ENCODE results near the gene IQCF6. TPM values are rescaled to one million over a fixed set of nuclear protein-coding genes. Genes with fewer than 3 reads are reported as not detected.
"Not testable (repeated sequence)": the region's sequence is repeated elsewhere in the genome, so short reads cannot be mapped to it uniquely, and the experiment has no call there.

Gene IQCF6
- total RNA-seq, 1 donor from 2014 or later = not detected

GRCh38 chr3:51794206-51794605 is 15.2 kb upstream of the IQCF6 start:
- no peak overlapping the region for H3K27ac Mint-ChIP-seq (ENCODE audit: unreplicated experiment)

GRCh38 chr3:51792206-51792605 is 13.2 kb upstream of the IQCF6 start:
- Mint-ChIP-seq H3K4me3 (ENCODE audit: unreplicated experiment) (no peak overlapping the region), H3K36me3 (ENCODE audit: unreplicated experiment) (no peaks in the 10 kb centered on the region), H3K4me1 (ENCODE audit: unreplicated experiment) (no peaks in the 10 kb centered on the region), H3K27me3 (ENCODE audit: unreplicated experiment) (peaks cover 31% of the 10 kb centered on the region), H3K27ac (ENCODE audit: unreplicated experiment) (no peak overlapping the region), H3K9me3 (ENCODE audit: unreplicated experiment) (no peaks in the 10 kb centered on the region)
- no peak for DNase-seq (ENCODE audit: extremely low spot score, unreplicated experiment)
- TF ChIP-seq CTCF (IDR thresholded peaks at IDR 0.05) = no peak

More at GRCh38 chr3:51794206-51794605, 15.2 kb upstream of the IQCF6 start:
- no peak for TF ChIP-seq CTCF (IDR thresholded peaks at IDR 0.05)
- Mint-ChIP-seq H3K4me3 (ENCODE audit: unreplicated experiment) (no peak overlapping the region), H3K27me3 (ENCODE audit: unreplicated experiment) (peaks cover 47% of the 10 kb centered on the region), H3K9me3 (ENCODE audit: unreplicated experiment) (no peaks in the 10 kb centered on the region), H3K4me1 (ENCODE audit: unreplicated experiment) (no peaks in the 10 kb centered on the region), H3K36me3 (ENCODE audit: unreplicated experiment) (no peaks in the 10 kb centered on the region)
- DNase-seq (ENCODE audit: extremely low spot score, unreplicated experiment) = no peak

GRCh38 chr3:51789437-51789836 is 10.4 kb upstream of the IQCF6 start:
- Mint-ChIP-seq H3K27me3 (ENCODE audit: unreplicated experiment) (peaks cover 29% of the 10 kb centered on the region), H3K4me3 (ENCODE audit: unreplicated experiment) (no peak overlapping the region), H3K4me1 (ENCODE audit: unreplicated experiment) (no peaks in the 10 kb centered on the region), H3K9me3 (ENCODE audit: unreplicated experiment) (no peaks in the 10 kb centered on the region), H3K36me3 (ENCODE audit: unreplicated experiment) (no peaks in the 10 kb centered on the region), H3K27ac (ENCODE audit: unreplicated experiment) (no peak overlapping the region)
- no peak for DNase-seq (ENCODE audit: extremely low spot score, unreplicated experiment)
- TF ChIP-seq CTCF (IDR thresholded peaks at IDR 0.05) = no peak

- H3K27ac Mint-ChIP-seq (ENCODE audit: unreplicated experiment); H3K4me3 Mint-ChIP-seq (ENCODE audit: unreplicated experiment); H3K9me3 Mint-ChIP-seq (ENCODE audit: unreplicated experiment); H3K4me1 Mint-ChIP-seq (ENCODE audit: unreplicated experiment); H3K36me3 Mint-ChIP-seq (ENCODE audit: unreplicated experiment): not testable (repeated sequence)
- DNase-seq (ENCODE audit: extremely low spot score, unreplicated experiment) = peak; percentile 49
- H3K27me3 Mint-ChIP-seq (ENCODE audit: unreplicated experiment) = peaks cover 38% of the 10 kb centered on the region
Observed at GRCh38 chr3:51787576-51787975, 8.5 kb upstream of the IQCF6 start.

GRCh38 chr3:51786267-51786666 is 7.2 kb upstream of the IQCF6 start:
- Mint-ChIP-seq H3K27me3 (ENCODE audit: unreplicated experiment) (peaks cover 43% of the 10 kb centered on the region), H3K4me1 (ENCODE audit: unreplicated experiment) (no peaks in the 10 kb centered on the region), H3K4me3 (ENCODE audit: unreplicated experiment) (no peak overlapping the region), H3K27ac (ENCODE audit: unreplicated experiment) (no peak overlapping the region), H3K9me3 (ENCODE audit: unreplicated experiment) (no peaks in the 10 kb centered on the region), H3K36me3 (ENCODE audit: unreplicated experiment) (no peaks in the 10 kb centered on the region)
- no peak for TF ChIP-seq CTCF (IDR thresholded peaks at IDR 0.05)
- DNase-seq (ENCODE audit: extremely low spot score, unreplicated experiment) = no peak

- no peaks in the 10 kb centered on the region for H3K4me1 Mint-ChIP-seq (ENCODE audit: unreplicated experiment)
- no peak for TF ChIP-seq CTCF (IDR thresholded peaks at IDR 0.05)
- H3K4me3 Mint-ChIP-seq (ENCODE audit: unreplicated experiment) = no peak overlapping the region
- peak; percentile 80 for DNase-seq (ENCODE audit: extremely low spot score, unreplicated experiment)
- no peak overlapping the region for H3K27ac Mint-ChIP-seq (ENCODE audit: unreplicated experiment)
- no peaks in the 10 kb centered on the region for H3K9me3 Mint-ChIP-seq (ENCODE audit: unreplicated experiment)
- peaks cover 15% of the 10 kb centered on the region for H3K27me3 Mint-ChIP-seq (ENCODE audit: unreplicated experiment)
- no peaks in the 10 kb centered on the region for H3K36me3 Mint-ChIP-seq (ENCODE audit: unreplicated experiment)
Observed at GRCh38 chr3:51778554-51778953, 483 bp downstream of the IQCF6 start.

Data from osteocyte (in vitro differentiated cells).